H1 (cell line): Measurements from ENCODE around the gene INHBB. TPM values are rescaled to one million over a fixed set of nuclear protein-coding genes. Genes with fewer than 3 reads are reported as not detected.

Experiments used
- CTCF ChIA-PET: fragments of 300-600 bp; sonication (Branson Sonifier 250); formaldehyde crosslinking; loops from one replicate; lab custom pipeline; 2021; ENCODE audit not compliant: partially characterized antibody; lab: Charles Lee
- POLR2A ChIA-PET: fragments of 300-600 bp; sonication (Branson Sonifier 250); formaldehyde crosslinking; loops from one replicate; lab custom pipeline; 2021; ENCODE audit warnings: inconsistent platforms; ENCODE audit not compliant: partially characterized antibody; lab: Charles Lee
- DNase-seq, 2 experiments: peaks; one replicate each; pipeline versions ENCODE4 v3.0.0 to v3.0.0-alpha.2; 2010 to 2022; ENCODE audit warnings: low spot score in 2 of 2, low read depth in 1 of 2, mixed read lengths in 1 of 2
- FAIRE-seq: peaks from 2 replicates; lab custom pipeline; 2011; peaks lifted over from hg19 to GRCh38; lab: Jason Lieb, UNC
- H2AFZ ChIP-seq: 2 replicates; pipeline ENCODE4 v1.8.1; 2012; ENCODE audit warnings: low read length, inconsistent platforms
- H2AK5ac ChIP-seq: 2 replicates; pipeline ENCODE4 v1.6.1; 2013; ENCODE audit warnings: low read depth, low read length
- H2BK120ac ChIP-seq: replicated peaks from 2 replicates; pipeline ENCODE3; 2013; ENCODE audit warnings: low read depth, low read length, inconsistent platforms
- H2BK12ac ChIP-seq: 2 replicates; pipeline ENCODE4 v1.6.1; 2013; ENCODE audit warnings: low read depth, low read length
- H2BK15ac ChIP-seq: 2 replicates; pipeline ENCODE4 v1.6.1; 2013; ENCODE audit warnings: low read length
- H2BK20ac ChIP-seq: 2 replicates; pipeline ENCODE4 v1.6.1; 2013; ENCODE audit warnings: low read length
- H2BK5ac ChIP-seq: 2 replicates; pipeline ENCODE4 v1.6.1; 2013; ENCODE audit warnings: low read depth, low read length
- H3K14ac ChIP-seq: 2 replicates; pipeline ENCODE4 v1.6.1; 2013; ENCODE audit warnings: inconsistent platforms; ENCODE audit not compliant: insufficient read length
- H3K18ac ChIP-seq: 2 replicates; pipeline ENCODE4 v1.6.1; 2013; ENCODE audit warnings: low read length; ENCODE audit errors: extremely low read depth
- H3K23ac ChIP-seq: 2 replicates; pipeline ENCODE4 v1.6.1; 2013; ENCODE audit warnings: inconsistent platforms; ENCODE audit not compliant: insufficient read length
- H3K23me2 ChIP-seq: 2 replicates; pipeline ENCODE4 v1.6.1; 2013; ENCODE audit warnings: low read depth, low read length
- H3K27ac ChIP-seq: 2 replicates; pipeline ENCODE4 v1.6.1; 2011; ENCODE audit warnings: low read depth, low read length, inconsistent platforms
- H3K27me3 ChIP-seq, 4 experiments: replicated peaks in 1 of 4; 1 replicate in 1 of 4; 2 replicates in 3 of 4; pipeline versions ENCODE4 v1.6.1 to v1.8.1; 2011 to 2013; ENCODE audit warnings: low read length in 3 of 4, mild to moderate bottlenecking in 3 of 4, inconsistent platforms in 2 of 4, mixed read lengths in 2 of 4, moderate library complexity in 1 of 4; ENCODE audit not compliant: control insufficient read depth in 3 of 4, insufficient read depth in 3 of 4; ENCODE audit errors: extremely low read depth in 1 of 4
- H3K36me3 ChIP-seq, 4 experiments: 2 replicates each; pipeline versions ENCODE4 v1.6.1 to v1.8.1; 2011 to 2013; ENCODE audit warnings: mild to moderate bottlenecking in 4 of 4, low read length in 3 of 4, moderate library complexity in 2 of 4, control low read depth in 1 of 4, inconsistent platforms in 1 of 4; ENCODE audit not compliant: insufficient read depth in 4 of 4, control insufficient read depth in 2 of 4
- H3K4ac ChIP-seq: replicated peaks from 2 replicates; pipeline ENCODE3; 2013; ENCODE audit warnings: low read length, low read depth, mixed read lengths, inconsistent platforms; ENCODE audit not compliant: insufficient read length
- H3K4me1 ChIP-seq, 4 experiments: replicated peaks in 1 of 4; 1 replicate in 1 of 4; 2 replicates in 3 of 4; pipeline versions ENCODE4 v1.6.1 to v1.8.1; 2011 to 2013; ENCODE audit warnings: low read length in 3 of 4, inconsistent platforms in 2 of 4, mixed read lengths in 1 of 4; ENCODE audit not compliant: insufficient read depth in 4 of 4, control insufficient read depth in 3 of 4
- H3K4me2 ChIP-seq, 2 experiments: 2 replicates each; pipeline versions ENCODE4 v1.6.1 to v1.8.1; 2011 to 2013; ENCODE audit warnings: low read depth in 2 of 2, low read length in 2 of 2, control low read depth in 1 of 2, inconsistent platforms in 1 of 2, mild to moderate bottlenecking in 1 of 2; ENCODE audit not compliant: insufficient read depth in 1 of 2
- H3K4me3 ChIP-seq, 4 experiments: fragments of 200-600, 300-600 bp in 1 of 4; sonication (generic), shearing (Covaris generic), sonication (Bioruptor Twin) in 1 of 4; 2 replicates each; pipeline versions ENCODE4 v1.5.1 to v1.8.1; 2011 to 2016; ENCODE audit warnings: low read length in 4 of 4, low read depth in 3 of 4, control low read depth in 2 of 4, inconsistent platforms in 2 of 4, mild to moderate bottlenecking in 2 of 4, mixed read lengths in 1 of 4, moderate library complexity in 1 of 4; ENCODE audit not compliant: insufficient read depth in 2 of 4; ENCODE audit errors: extremely low read depth in 1 of 4
- H3K56ac ChIP-seq: replicated peaks from 2 replicates; pipeline ENCODE3; 2013; ENCODE audit warnings: low read depth, mild to moderate bottlenecking, mixed read lengths, low read length, inconsistent platforms; ENCODE audit not compliant: insufficient read length
- H3K79me1 ChIP-seq: 2 replicates; pipeline ENCODE4 v1.6.1; 2013; ENCODE audit warnings: low read depth, low read length, control low read depth
- H3K79me2 ChIP-seq, 2 experiments: 2 replicates each; pipeline versions ENCODE4 v1.6.1 to v1.8.1; 2012 to 2013; ENCODE audit warnings: low read length in 2 of 2, mild to moderate bottlenecking in 2 of 2, inconsistent platforms in 1 of 2; ENCODE audit not compliant: insufficient read depth in 2 of 2, control insufficient read depth in 1 of 2
- H3K9ac ChIP-seq, 4 experiments: replicated peaks in 1 of 4; 1 replicate in 1 of 4; 2 replicates in 3 of 4; pipeline versions ENCODE4 v1.6.1 to v1.8.1; 2011 to 2013; ENCODE audit warnings: low read depth in 3 of 4, low read length in 3 of 4, control low read depth in 2 of 4, mild to moderate bottlenecking in 2 of 4, moderate library complexity in 2 of 4, inconsistent platforms in 1 of 4; ENCODE audit errors: extremely low read depth in 1 of 4
- H3K9me3 ChIP-seq, 2 experiments: 2 replicates each; pipeline versions ENCODE4 v1.6.1 to v1.8.1; 2012 to 2013; ENCODE audit warnings: mild to moderate bottlenecking in 2 of 2, moderate library complexity in 2 of 2, control low read depth in 1 of 2, inconsistent platforms in 1 of 2, low read depth in 1 of 2, low read length in 1 of 2, mixed read lengths in 1 of 2; ENCODE audit not compliant: insufficient read depth in 2 of 2
- H4K20me1 ChIP-seq, 2 experiments: replicated peaks in 1 of 2; 2 replicates each; pipeline versions ENCODE3 to v1.8.1; 2011 to 2013; ENCODE audit warnings: inconsistent platforms in 2 of 2, low read length in 2 of 2, mild to moderate bottlenecking in 1 of 2; ENCODE audit not compliant: insufficient read depth in 2 of 2, control insufficient read depth in 1 of 2
- H4K5ac ChIP-seq: 2 replicates; pipeline ENCODE4 v1.6.1; 2013; ENCODE audit warnings: low read length, low read depth, mixed read lengths, inconsistent platforms; ENCODE audit not compliant: insufficient read length
- H4K8ac ChIP-seq: 2 replicates; pipeline ENCODE4 v1.8.0; 2013; ENCODE audit warnings: mild to moderate bottlenecking, moderate library complexity, low read length, inconsistent platforms; ENCODE audit not compliant: insufficient read depth; ENCODE audit errors: extremely low read depth
- H4K91ac ChIP-seq: replicated peaks from 2 replicates; pipeline ENCODE3; 2013; ENCODE audit warnings: low read length, mixed read lengths, inconsistent platforms; ENCODE audit not compliant: insufficient read length
- CEBPB ChIP-seq: IDR thresholded peaks from 2 replicates; pipeline ENCODE4 v1.6.1; 2012; ENCODE audit warnings: low read depth, low read length
- GTF2F1 ChIP-seq: IDR thresholded peaks from 2 replicates; pipeline ENCODE4 v1.6.1; 2012; ENCODE audit warnings: low read depth, low read length, improper control_type of control experiment, borderline replicate concordance
- HDAC2 ChIP-seq, 2 experiments: fragments of 300-600 bp in 1 of 2; sonication (generic) in 1 of 2; IDR thresholded peaks; 2 replicates each; pipeline ENCODE4 v1.6.1; 2011 to 2012; ENCODE audit warnings: low read depth in 2 of 2, low read length in 2 of 2, mild to moderate bottlenecking in 2 of 2, moderate library complexity in 2 of 2, borderline replicate concordance in 1 of 2, inconsistent platforms in 1 of 2
- KDM1A ChIP-seq: fragments of 200-600, 300-600 bp; sonication (generic); IDR thresholded peaks from 2 replicates; pipeline ENCODE4 v1.7.1; 2016; ENCODE audit warnings: mild to moderate bottlenecking, low read length, borderline replicate concordance
- KDM5A ChIP-seq: fragments of 200-600 bp; IDR thresholded peaks from 2 replicates; pipeline ENCODE4 v1.7.1; 2012; ENCODE audit warnings: mild to moderate bottlenecking, low read length, inconsistent platforms, mixed read lengths
- POLR2A ChIP-seq, 2 experiments: IDR thresholded peaks; 1 replicate in 1 of 2; 2 replicates in 1 of 2; pipeline ENCODE4 v1.6.1; 2011; ENCODE audit warnings: low read depth in 2 of 2, low read length in 2 of 2, mild to moderate bottlenecking in 2 of 2; ENCODE audit errors: control extremely low read depth in 1 of 2
- RAD21 ChIP-seq, 2 experiments: IDR thresholded peaks in 1 of 2; conservative IDR thresholded peaks in 1 of 2; 2 replicates each; pipeline ENCODE4 v1.6.1; 2011; ENCODE audit warnings: low read depth in 2 of 2, low read length in 2 of 2, improper control_type of control experiment in 1 of 2, inconsistent platforms in 1 of 2, mild to moderate bottlenecking in 1 of 2, moderate library complexity in 1 of 2
- SAP30 ChIP-seq: fragments of 300-600 bp; sonication (generic); IDR thresholded peaks from 2 replicates; pipeline ENCODE4 v1.7.1; 2012; ENCODE audit warnings: low read length, moderate library complexity, mild to moderate bottlenecking, inconsistent platforms; ENCODE audit not compliant: insufficient read depth, insufficient replicate concordance
- SIN3A ChIP-seq, 2 experiments: IDR thresholded peaks in 1 of 2; conservative IDR thresholded peaks in 1 of 2; 2 replicates each; pipeline ENCODE4 v1.6.1; 2011 to 2012; ENCODE audit warnings: low read length in 2 of 2, improper control_type of control experiment in 1 of 2, low read depth in 1 of 2, mild to moderate bottlenecking in 1 of 2
- SIX5 ChIP-seq: IDR thresholded peaks from 2 replicates; pipeline ENCODE4 v1.6.1; 2011; ENCODE audit warnings: mild to moderate bottlenecking, low read depth, low read length
- WGBS, 2 experiments: shearing (Covaris generic) in 1 of 2; methylation state at CpG; one replicate each; pipeline versions ENCODE4 v1.1.6 to v1.1.7; 2013 to 2015; ENCODE audit warnings: low lambda C conversion rate in 2 of 2, mixed read lengths in 2 of 2, inconsistent platforms in 1 of 2, low coverage in 1 of 2, missing lambda C conversion rate in 1 of 2; ENCODE audit not compliant: insufficient replicate concordance in 2 of 2, insufficient coverage in 1 of 2, insufficient read length in 1 of 2; ENCODE audit errors: extremely low coverage in 1 of 2, missing lambda C conversion rate in 1 of 2; 5-methylcytosine and 5-hydroxymethylcytosine counted together
- polyA plus RNA-seq, 7 experiments: library from polyadenylated mRNA; depleted of rRNA in 3 of 7; stranded (reverse) in 5 of 7; unstranded in 2 of 7; fragments of >200 nt in 5 of 7; fragments of 200-250 nt in 2 of 7; gene quantifications; 1 replicate in 5 of 7; 2 replicates in 1 of 7; 4 replicates in 1 of 7; pipeline versions ENCODE4 v1.2.1 to v1.2.3, GENCODE V29; 2011 to 2013; ENCODE audit warnings: missing spikeins in 2 of 7, mixed read lengths in 2 of 7
- total RNA-seq: library from RNA; stranded (reverse); fragmentation: NEBNext Ultra II Directional; extraction: Animal tissue kit (Norgen Biotek cat#: 25700); gene quantifications from 2 replicates; pipeline ENCODE4 v1.2.1, GENCODE V29; 2021

The INHBB gene
- total and polyA plus RNA-seq, 2 of the 8 experiments (the other 6 are each of a cell fraction or from before 2014, with no cell fraction given), result 0.30 to 0.32 TPM

DNA sequence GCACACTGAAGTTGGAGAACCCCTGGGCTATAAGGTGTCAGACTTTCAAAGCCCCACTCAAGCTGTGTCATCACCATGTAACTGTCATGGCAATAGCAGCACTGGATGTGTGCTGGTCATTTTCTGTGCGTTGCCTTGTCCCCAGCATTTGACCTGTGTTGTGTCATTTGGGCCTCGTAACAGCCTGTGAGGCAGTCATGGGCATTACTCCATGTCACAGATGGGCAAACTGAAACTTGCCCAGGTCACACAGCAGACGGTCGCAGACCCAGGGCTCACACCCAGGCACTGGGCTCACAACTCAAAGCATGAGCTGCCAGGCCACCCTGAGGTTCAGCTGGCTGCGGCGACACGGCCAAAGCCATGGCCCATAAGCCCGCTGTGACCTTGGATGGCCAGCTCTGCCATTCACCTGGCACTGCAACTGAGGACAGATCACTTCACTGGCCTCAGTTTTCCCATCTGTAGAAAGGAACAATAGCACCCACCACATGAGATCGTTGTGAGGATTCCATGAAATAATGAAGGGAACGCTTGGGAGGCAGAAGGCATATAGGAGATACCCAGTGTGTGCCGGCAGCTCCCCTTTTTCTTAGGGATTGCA, 36.7 kb downstream of the INHBB start:
- Histone ChIP-seq H2BK120ac (no peak overlapping the region), H3K18ac (0 out of 2 replicates have a peak overlapping the region, but pooled peaks have one; percentile 14), H3K27me3 (peaks cover 0 to 5% (median 1%) of the 10 kb centered on the region in 4 experiments; a peak in 4 of 7 replicates), H3K27ac (no peak overlapping the region), H3K4ac (no peak overlapping the region), H4K20me1 (no peaks in the 10 kb centered on the region), H3K79me2 (no peaks in the 10 kb centered on the region), H3K14ac (no peak overlapping the region), H2AK5ac (0 out of 2 replicates have a peak overlapping the region, but pooled peaks have one; percentile 15), H3K9me3 (no peaks in the 10 kb centered on the region), H4K91ac (peak overlapping the region; percentile 15), H2BK20ac (no peak overlapping the region), H2AFZ (no peak overlapping the region), H3K4me2 (no peak overlapping the region), H2BK12ac (0 out of 2 replicates have a peak overlapping the region, but pooled peaks have one; percentile 60), H3K23ac (no peak overlapping the region), H3K56ac (no peak overlapping the region), H4K8ac (no peak overlapping the region), H3K23me2 (peaks cover 6% of the 10 kb centered on the region; the same call in 1 of the 2 replicates), H2BK5ac (no peak overlapping the region; the same call in 1 of the 2 replicates), H3K79me1 (no peaks in the 10 kb centered on the region), H4K5ac (no peak overlapping the region), H3K9ac (no peak overlapping the region), H3K4me1 (peaks cover 3 to 27% (median 9%) of the 10 kb centered on the region in 4 experiments), H3K4me3 (no peak overlapping the region), H3K36me3 (no peaks in the 10 kb centered on the region), H2BK15ac (peak overlapping the region; percentile 97; the same call in 1 of the 2 replicates)
- FAIRE-seq (no peak), DNase-seq (no peak)
- TF ChIP-seq CEBPB (no peak), SAP30 (no peak), SIX5 (no peak), KDM1A (peak; percentile 57; the same call in 1 of the 2 replicates), RAD21 (IDR thresholded peaks at IDR 0.05 in 1 of 2, conservative IDR thresholded peaks at IDR 0.05 in 1 of 2; ENCODE audit: low read depth in 2 of 2, low read length in 2 of 2) (no peak), POLR2A (IDR thresholded peaks at IDR 0.05; ENCODE audit: control extremely low read depth in 1 of 2, low read depth in 2 of 2, low read length in 2 of 2) (no peak), KDM5A (no peak), SIN3A (conservative IDR thresholded peaks at IDR 0.05 in 1 of 2, IDR thresholded peaks at IDR 0.05 in 1 of 2; ENCODE audit: low read depth in 1 of 2, low read length in 2 of 2) (no peak), HDAC2 (IDR thresholded peaks at IDR 0.05; ENCODE audit: borderline replicate concordance in 1 of 2, low read depth in 2 of 2, low read length in 2 of 2) (0 out of 4 replicates have a peak, but pooled peaks of 1 of the 2 experiments have one; percentile 44), GTF2F1 (no peak)
- ChIA-PET CTCF (interaction anchor here (0.8 to 2.4 kb wide), 7 partner anchors 14 to 59 kb away, joined by 3 to 16 read pairs (median 4); no protein-coding TSS in a partner anchor), POLR2A (interaction anchor here (1.0 to 1.3 kb wide), 2 partner anchors 17 to 41 kb away, joined by 3 read pairs; no protein-coding TSS in a partner anchor)
- WGBS, 2 experiments, result 94% methylated on average over 11 of the region's 11 CpGs; no CpG with 5 or more reads in 1 of the 2 experiments
